PFSK-1 (cell line): ENCODE results near the gene TSKS.

Source experiments
- SIN3A ChIP-seq: IDR thresholded peaks from 2 replicates; pipeline ENCODE4 v1.6.1; 2012; ENCODE audit warnings: mild to moderate bottlenecking, low read length, moderate library complexity, borderline replicate concordance; ENCODE audit not compliant: insufficient read depth
- TF ChIP-seq, protein P1 (sequence below), 2 experiments: IDR thresholded peaks; 2 replicates each; pipeline versions ENCODE4 v1.6.1 to v1.8.0; 2011 to 2012; ENCODE audit warnings: low read depth in 2 of 2, low read length in 2 of 2, control low read depth in 1 of 2, inconsistent platforms in 1 of 2, mild to moderate bottlenecking in 1 of 2, moderate library complexity in 1 of 2; ENCODE audit not compliant: insufficient read depth in 1 of 2

DNA sequence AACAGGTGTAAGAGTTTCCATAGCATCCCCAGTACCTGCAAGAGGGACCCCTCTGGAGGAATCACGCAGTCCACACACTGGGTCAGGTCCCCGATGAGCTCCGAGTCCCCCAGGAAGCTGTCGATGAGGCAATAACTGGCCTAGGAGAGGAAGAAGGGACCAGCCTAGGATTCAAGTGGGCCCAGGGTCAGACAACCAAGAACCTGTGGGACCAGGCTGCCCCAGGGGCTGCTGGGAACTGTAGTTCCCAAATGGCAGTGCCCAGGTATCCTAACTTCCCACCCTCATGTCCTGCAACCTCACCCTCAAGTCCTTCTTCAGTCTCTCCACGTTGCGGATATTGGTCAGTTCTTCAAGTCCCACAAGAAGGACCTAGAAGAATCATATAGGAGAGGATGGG, 48.2 kb upstream of the TSKS start:
- TF ChIP-seq, protein P1, sequence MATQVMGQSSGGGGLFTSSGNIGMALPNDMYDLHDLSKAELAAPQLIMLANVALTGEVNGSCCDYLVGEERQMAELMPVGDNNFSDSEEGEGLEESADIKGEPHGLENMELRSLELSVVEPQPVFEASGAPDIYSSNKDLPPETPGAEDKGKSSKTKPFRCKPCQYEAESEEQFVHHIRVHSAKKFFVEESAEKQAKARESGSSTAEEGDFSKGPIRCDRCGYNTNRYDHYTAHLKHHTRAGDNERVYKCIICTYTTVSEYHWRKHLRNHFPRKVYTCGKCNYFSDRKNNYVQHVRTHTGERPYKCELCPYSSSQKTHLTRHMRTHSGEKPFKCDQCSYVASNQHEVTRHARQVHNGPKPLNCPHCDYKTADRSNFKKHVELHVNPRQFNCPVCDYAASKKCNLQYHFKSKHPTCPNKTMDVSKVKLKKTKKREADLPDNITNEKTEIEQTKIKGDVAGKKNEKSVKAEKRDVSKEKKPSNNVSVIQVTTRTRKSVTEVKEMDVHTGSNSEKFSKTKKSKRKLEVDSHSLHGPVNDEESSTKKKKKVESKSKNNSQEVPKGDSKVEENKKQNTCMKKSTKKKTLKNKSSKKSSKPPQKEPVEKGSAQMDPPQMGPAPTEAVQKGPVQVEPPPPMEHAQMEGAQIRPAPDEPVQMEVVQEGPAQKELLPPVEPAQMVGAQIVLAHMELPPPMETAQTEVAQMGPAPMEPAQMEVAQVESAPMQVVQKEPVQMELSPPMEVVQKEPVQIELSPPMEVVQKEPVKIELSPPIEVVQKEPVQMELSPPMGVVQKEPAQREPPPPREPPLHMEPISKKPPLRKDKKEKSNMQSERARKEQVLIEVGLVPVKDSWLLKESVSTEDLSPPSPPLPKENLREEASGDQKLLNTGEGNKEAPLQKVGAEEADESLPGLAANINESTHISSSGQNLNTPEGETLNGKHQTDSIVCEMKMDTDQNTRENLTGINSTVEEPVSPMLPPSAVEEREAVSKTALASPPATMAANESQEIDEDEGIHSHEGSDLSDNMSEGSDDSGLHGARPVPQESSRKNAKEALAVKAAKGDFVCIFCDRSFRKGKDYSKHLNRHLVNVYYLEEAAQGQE (IDR thresholded peaks at IDR 0.05; ENCODE audit: insufficient read depth in 1 of 2, low read depth in 2 of 2, low read length in 2 of 2) = no peak
- TF ChIP-seq SIN3A = no peak
